GM20431 (cell line): Measurements from ENCODE around the gene CHST11.
"Not testable (repeated sequence)": the region's sequence is repeated elsewhere in the genome, so short reads cannot be mapped to it uniquely, and the experiment has no call there.

ENCODE experiments used
- in situ Hi-C: fragments of 300-500 bp; cut with MseI, MboI; formaldehyde crosslinking; loops from one replicate; pipeline ENCODE4 v1.15.0; 2020; ENCODE audit warnings: low sequenced_read_pairs; ENCODE audit not compliant: unreplicated experiment

Gene CHST11

DNA sequence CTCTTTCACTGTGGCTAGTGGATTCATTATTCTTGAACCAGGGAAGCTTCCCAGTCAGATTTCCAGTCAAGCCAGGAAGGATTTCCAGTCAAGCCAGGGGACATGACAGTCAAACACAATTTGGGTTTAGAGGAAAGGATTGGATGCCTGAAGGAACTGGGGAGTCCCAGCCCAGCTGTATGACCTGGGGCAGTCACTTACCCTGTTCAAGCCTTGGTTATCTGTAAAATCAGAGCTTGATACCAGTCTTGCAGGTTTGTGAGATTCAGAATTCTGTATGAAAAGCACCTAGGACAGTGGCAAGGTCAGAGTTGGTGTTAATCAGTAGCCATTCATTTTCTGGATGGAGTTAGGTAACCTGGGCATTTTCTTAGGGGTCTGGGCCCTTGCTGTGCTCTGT is 152.7 kb downstream of the CHST11 start:
- in situ Hi-C loops = no loop called here

DNA sequence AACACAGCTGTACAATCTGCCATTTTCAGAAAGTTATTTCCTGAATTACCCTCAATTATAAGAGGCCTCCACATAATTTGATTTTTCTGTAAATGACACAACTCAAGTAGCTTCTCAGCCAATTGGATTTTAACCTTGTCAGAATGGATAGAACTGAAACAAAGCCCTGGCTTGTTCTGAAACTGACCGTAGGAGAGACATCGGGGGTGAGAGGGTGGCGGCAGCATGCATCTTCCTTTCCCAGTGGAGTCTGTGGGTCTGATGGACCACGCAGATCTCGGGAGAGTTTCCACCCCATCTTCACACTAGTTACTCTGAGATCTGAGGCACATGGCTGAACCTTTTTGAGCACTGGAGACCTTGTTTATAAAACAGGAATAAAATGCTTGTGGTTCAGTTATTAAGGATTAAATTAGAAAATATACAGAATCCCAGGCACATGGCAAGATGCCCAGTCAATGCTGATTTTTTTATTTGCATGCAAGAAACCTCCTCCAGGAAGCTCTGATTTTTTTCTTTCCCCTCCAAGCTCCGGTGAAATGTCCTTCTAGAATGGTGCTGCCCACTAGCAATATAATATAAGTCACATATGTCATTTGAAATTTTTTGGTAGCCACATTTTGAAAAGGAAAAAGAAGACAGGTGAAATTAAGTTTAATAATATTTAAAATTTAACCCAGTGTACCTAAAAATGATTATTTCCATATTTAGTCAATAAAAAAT is 153.9 kb downstream of the CHST11 start:
- in situ Hi-C loops = no loop called here

DNA sequence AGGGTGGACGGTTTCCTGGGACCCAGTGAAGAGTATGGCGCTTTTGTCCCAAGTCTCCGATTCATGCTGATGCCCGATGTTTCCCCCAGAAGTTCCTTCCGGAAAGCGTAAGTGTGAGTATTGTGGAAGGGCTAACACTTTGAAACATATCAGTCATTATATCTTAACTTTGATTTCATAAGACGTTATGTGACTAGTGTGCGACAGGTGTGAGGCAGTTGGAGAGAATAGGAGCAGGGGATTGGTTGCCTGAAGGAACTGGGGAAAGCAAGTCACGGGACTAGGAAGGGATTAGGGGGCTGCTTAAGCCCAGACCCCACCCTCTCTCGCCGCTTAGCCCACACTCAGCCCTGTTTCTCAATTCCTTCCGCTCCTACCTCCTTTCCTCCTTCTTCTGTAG is 154.9 kb downstream of the CHST11 start:
- in situ Hi-C loops = no loop called here

DNA sequence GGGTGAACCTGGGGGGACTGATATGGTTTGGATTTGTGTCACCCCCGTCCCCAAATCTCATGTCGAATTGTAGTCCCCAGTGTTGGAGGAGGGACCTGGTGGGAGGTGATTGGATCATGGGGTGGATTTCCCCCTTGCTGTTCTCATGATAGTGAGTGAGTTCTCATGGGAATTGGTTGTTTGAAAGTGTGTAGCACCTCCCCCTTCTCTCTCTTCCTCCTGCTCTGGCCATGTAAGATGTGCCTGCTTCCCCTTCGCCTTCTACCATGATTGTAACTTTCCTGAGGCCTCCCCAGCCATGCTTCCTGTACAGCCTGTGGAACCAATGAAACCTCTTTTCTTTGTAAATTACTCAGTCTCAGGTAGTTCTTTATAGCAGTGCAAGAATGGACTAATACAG is 156.6 kb downstream of the CHST11 start:
- in situ Hi-C loops = not testable (repeated sequence)

DNA sequence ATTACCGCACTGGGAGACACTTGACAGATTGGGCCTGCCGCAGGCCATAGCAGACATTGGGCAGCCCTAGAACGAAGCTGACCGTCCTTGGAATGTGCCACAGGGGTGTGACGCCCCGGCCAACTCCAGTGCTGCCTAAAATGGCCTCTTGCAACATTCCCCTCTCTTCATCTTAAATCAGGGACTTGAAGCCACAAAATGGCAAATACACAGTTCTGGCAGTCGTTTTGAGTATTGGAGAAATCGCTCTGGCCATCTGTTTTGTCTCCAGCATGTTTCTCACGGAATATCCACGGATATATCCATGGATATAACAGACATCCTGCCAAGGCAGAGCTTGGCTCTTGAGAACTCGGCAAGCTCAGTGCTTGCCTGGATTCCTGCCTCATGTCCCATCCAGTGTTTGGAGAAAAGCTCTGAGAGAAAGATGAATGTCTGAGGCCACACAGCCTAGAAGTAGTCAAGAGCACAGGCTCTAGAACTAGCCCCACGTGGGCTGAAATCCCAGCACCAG is 158.4 kb downstream of the CHST11 start:
- in situ Hi-C loops = no loop called here

DNA sequence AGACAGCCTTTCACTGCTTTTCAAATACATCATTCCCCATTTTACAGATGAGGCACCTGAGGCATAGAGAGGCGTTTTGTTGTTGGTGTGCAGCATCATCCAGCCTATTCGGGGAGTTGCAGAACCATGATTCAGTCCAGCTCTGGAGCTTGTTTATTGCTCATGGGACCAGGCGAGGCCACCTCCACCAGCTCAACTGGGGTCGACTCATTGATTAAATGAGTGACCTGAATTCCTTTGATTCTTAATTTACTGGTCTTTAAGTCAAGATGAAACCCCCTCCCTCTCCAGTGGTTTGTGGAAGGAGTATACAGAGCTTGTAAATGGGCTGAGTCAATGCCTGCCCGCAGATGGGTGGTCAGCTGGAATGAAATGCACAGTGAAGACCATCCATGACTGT is 161.9 kb downstream of the CHST11 start:
- in situ Hi-C loops = no loop called here

DNA sequence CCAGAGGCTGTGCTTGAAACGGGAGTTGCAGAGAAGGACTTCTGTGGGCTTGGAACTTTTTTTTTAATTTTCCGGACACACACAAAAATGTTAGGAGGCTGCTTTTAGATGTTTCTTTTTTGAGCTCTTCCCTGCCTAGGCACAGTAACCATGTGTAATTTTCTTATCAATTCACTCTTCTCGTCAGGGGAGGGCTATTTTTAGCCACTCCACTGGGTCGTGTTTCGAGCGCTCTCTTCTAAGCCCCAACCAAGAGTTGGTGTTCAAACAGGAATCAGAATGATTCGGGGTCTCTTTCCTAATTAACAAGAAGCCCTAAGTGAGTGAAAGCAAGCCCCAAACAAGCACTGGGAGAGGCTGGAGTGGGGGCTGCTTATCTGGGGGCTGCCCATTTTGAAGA is 162.6 kb downstream of the CHST11 start:
- in situ Hi-C loops = no loop called here

DNA sequence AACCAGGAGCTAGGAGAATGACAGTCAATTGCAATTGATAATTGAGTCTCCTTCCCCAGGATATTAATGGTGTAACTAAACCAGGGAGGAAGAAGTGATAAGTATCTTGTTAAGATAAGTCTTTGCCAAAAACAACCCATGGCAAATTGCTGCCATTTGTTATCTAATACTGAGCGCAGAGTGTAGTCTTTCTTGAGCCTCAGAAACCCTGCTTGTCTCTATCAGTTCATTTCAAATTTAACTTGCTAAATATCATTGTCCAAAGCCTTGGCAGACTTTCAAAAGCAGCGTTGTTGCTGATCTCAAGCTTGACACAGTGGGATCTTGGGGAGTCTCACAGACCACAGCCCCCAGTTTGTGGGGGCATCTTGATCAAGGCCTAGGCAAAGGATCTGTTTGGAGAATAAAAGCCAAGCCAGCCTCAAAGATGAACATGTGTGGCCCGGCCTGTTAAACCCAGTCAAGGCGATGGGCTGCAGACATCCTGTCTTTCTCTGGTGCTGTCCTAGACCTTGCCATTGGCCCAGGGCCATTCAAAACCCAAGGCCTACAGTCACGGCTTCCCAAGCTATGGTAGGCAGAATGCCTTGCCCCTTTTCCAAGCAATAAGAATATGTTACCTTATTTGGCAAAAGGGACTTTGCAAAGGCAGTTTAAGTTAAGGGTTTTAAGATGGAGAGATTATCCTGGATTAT is 164.2 kb downstream of the CHST11 start:
- in situ Hi-C loops = no loop called here

DNA sequence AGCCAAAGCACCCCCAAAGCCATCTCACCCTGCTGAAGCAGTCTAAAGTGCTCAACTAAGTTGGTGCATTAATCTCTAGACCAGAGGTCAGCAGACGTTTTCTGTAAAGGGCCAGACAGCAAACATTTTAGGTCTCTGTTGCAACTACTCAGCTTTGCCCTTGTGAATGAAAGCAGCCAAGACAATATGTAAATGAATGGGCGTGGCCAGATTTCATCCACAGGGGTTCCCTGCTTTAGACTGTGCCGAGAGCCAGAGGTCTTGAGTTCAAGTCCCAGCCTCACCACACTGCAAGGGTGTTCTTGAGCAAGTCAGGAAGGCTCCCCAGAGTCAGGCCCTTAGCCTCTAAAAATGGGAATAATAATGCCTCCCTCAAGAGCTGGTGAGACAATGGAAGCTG is 166.2 kb downstream of the CHST11 start:
- in situ Hi-C loops = no loop called here

DNA sequence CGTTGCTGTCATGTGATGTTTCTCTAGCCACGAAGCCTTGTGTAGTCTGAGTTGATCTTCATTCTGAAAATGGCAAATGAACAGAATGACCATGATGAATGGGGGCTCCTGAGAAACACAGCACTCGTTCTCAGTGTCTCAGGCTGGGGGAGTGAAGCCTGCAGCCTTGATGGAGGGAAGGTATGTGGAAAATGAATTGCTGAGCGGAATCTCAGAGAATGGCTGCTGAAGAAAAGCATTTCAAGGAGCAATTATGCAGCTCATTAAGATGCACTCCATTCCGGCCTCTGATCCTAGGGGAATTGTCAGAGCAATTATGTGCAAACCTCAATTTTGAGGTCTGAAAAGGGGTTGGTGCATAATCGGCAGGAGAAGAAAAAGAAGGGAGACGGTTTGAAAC is 167.1 kb downstream of the CHST11 start:
- in situ Hi-C loops = no loop called here

DNA sequence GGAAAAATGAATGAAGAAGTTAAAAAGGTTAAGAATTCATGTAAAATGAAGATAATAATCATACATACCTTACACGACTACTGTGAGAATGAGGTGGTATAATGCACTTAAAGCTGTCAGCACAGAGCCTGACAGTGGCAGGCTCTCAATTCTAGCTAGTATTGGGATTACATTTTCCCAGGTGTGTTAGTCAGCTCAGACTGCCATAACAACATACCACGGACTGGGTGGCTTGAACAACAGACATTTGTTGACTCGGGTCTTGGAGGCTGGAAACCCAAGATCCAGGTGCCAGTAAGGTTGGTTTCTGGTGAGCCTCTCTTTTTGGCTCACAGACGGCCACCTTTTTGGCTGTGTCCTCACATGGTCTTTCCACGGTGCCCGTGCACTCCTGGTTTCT is 167.8 kb downstream of the CHST11 start:
- in situ Hi-C loops = no loop called here

DNA sequence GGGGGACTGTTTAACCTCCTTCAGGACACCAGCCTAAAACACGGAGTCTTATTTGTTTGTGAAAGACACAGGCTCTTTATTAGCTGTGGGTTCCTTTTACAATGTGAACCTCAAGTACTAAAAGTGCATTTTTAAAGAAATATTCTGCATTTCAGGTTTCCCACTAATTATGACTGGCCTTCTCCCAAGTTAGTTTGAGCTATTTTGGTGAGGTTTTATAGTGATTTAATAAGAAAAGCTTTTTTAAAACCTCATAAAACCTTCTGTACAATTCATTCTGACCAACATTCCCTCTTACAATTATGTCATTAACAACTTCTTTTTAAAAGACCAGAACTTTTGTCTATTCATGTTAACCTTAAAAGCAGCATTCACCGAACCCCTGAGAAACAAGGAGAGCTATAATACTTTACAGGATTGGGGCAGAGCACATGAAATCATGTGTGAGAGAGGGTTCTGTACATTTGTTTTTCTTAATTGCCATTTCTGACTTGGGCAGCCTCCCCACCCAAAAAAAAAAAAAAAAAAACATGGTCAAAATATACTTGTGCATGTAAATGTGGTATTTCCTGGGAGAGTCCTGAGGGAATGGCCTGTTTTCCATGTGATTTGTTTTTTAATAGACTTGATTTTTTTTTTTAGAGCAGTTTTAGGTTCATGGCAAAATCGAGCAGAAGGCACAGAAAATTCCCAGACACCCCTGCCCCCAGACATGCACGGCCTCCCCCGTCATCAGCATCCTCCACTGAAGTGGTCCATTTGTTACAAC is 169.5 kb downstream of the CHST11 start:
- in situ Hi-C loops = no loop called here

DNA sequence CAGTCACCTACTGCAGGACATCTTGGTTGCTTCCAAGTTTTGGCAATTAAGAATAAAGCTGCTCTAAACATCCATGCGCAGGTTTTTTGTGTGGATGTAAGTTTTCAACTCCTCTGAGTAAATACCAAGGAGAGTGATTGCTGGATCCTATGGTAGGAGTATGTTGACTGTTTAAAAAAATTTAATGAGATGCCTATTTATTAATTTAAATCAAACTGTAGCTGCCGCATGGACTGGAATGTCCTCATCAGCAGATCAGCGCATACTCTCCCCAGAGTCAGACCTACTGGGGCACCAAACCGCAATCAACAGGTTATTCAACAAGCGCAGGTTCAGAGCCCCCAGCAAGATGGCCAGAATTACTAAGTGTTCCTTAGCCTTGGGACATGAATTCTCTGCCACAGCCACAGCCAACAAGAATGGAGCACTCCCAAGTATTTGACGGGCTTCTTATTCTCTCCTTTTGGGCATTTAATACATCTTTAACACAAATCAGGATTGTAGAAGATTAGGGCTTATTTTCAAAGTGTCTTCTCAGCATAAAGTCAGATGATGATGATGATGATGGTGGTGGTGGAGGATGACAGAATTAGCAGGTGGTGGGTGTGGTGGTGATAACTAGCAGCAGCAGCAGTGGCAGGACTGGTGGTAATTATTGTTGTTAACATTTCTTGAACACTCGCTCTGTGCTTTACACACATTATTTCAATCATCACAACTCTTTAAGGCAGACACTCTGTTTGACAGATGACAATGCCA is 170.7 kb downstream of the CHST11 start:
- in situ Hi-C loops = no loop called here

DNA sequence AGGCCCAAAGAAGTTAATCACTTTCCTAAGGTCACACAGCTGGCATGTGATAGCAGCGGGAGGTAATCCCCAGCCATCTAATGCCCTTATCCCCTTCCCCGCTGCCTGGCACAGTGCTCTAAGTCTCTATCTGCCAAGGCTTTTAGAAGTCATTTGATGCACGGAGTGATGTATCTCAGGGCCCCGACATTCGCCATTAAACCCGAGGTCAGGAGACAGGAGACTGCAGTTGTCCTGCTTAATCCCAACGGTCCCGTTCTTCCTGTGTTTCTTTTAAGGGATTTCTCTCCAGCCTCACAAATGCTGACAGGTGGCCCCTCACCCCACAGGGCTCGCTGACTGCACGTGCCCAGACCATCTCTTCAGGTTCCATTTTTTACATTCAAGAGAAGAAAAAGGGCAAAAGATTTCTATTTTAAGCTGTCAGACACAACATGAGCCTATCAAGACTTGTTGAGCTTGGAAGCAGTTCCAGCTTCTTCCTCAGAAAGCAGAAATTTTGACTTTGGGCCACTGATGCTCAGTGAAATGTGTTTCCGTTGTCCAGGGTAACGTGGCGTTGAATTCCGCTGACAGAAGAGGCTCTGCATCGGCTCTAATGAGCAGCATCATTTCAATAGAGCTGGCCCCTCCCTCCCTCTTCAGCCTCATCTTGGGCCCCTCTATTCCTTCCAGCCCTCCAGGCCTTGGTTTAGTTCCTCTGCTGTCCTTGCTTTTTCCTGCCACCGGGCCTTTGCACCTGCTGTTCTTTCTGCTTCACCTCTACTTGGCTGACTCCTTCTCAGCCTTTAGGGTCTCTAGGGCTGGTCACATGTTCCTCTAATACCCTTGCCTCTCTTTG is 171.5 kb downstream of the CHST11 start:
- in situ Hi-C loops = no loop called here

DNA sequence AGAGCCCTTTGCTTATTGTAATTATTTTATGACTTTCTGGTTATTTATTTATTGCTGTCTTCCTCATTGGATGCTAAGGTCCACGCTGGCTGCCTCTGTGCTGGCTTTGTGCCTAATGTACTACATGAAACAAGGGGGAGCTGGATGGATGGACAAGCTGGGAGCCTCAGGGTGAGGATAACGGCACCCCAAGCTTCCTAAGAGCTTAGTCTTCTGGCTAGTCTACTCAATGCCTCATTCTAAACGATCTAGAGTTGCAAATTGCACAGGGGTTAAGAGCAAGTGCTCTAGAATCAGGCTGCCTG is 172.0 kb downstream of the CHST11 start:
- in situ Hi-C loops = no loop called here

DNA sequence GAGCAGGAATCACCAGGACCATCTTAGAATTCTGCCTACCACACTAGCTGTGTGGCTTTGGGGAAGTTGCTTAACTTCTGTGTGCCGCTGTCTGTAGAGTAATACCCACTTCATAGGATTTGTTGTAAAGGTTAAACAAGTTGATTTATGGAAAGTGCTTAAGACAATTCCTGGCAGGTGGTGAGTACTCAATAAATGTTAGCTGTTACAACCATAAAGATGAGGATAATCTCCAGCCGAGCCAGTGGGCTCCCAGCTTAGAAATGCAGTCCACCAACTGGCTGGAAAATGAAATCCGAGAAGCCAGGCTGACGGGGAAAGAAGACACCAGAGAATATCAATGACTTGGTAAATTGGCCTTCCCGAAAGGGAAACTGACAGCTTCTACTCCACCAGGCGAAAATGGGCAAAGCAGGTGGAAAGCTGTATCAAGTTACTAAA is 173.5 kb downstream of the CHST11 start:
- in situ Hi-C loops = no loop called here

DNA sequence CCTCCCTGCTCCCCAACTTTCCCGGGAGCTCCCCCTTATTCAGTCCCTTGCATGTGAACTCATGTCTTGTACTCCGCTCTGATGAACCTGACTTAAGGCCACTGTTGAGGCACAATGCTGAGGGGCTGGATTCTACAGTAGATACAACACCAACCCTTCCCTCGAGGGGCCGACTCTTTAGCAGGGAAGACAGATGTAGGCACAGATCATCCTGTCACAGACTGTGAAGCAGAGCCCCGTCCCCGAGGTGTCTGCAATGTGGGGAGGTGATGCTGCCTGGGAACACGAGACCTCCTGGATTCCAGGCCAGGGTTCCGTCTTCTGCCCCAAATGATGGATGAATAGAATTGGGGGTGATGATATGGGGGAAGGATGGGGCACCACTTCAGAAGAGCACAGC is 175.1 kb downstream of the CHST11 start:
- in situ Hi-C loops = no loop called here

DNA sequence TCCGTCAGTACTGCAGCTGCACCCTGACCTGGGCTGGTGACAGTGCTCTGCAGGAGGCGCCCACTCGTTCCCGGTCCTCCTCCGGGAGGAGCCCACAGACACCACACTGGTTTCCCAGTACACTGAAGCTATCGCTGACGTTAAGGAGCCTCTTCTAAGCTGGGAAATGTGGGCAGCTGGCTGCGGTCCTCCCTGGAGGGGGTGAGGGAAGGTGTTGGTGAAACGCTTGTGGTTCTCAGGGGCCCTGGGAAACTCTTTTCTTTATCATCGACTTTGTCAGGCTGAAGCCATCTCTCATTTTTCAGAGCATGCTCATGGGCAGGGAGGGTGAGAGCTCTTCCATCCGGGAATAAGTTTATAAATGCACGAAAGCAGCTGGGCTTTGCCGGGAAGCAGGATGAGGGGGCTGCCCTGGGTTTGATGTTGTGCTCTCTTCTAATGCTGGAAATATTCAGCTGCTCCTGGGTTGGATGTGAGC is 176.0 kb downstream of the CHST11 start:
- in situ Hi-C loops = no loop called here

DNA sequence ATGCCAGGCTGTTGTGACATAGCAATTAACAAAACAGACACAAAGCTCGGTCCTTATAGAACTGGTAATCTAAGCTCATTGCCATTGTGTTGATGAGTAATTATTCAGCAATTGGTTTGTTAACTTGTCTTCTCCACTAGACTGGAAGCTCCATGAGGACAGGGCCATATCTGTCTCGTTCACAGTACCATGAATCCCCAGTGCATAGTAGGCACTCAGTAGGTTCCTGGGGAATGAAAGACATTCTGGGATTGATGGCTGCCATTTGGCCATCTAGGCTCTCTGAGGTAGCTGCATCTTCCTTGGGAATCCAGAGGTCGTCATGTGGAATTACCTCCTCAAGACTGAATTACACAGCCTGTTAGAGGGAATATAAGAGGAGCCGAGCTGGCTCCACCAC is 177.3 kb downstream of the CHST11 start:
- in situ Hi-C loops = no loop called here
